ENCODE results near the gene TSPAN3.

- TF ChIP-seq CTCF (IDR thresholded peaks at IDR 0.05) (no peak), POLR2A (IDR thresholded peaks at IDR 0.05) (no peak)
Observed at GRCh38 chr15:77032647-77033416, 38.1 kb downstream of the TSPAN3 start.
